Activated T-cell treated with anti-CD3 and anti-CD28 coated beads, Interleukin-2, amount 50 U/mL, for 1 hour (primary cell): Measurements from ENCODE around the gene PREX1.
"Not testable (repeated sequence)": the region's sequence is repeated elsewhere in the genome, so short reads cannot be mapped to it uniquely, and the experiment has no call there.

Source experiments
- DNase-seq: peaks from one replicate; pipeline ENCODE4 v3.0.0-alpha.2; 2020

Gene PREX1

GRCh38 chr20:48770700-48771442 is 56.9 kb downstream of the PREX1 start:
- no peak for DNase-seq

DNA sequence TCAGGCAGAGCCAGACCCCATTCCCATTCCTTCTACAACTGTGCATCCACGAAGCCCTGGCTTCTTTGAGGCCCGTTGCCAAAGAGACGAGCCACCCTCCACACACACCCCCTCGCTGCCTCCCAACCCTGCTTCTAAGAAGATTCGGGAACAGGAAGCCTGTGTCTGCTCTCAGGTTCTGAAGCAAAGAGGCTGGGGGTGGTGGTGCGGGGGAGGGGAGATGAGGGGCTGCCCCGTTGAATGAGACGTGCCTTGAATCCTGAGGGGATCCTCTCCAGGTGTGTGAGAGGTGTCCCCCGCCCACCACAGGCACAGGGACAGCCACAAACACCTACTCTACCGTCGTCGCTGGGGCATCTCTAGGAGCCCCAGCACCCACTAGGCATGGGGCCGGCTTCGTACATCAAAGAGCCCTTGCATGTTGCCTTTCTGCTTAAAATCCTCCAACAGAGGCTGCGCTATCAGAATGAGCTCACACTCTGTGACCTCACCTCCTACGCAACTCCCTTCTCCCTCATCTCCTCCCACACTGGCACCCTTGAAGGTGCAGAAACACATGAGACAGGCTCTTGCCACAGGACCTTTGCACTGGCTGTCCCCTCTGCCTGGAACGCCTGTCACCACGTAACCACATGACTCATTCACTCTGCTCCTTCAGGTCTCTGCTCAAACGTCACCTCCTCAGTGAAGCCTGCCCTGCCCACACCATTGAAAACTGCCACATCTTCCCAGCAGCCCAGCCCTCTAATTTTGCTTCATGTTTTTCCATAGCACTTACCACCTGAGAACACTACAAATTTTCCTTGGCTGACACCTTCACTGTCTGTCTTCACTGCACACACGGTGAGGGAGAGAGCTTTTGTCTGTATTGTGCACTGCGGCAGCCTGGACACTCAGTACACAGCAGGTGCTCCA is 58.5 kb downstream of the PREX1 start:
- peak; percentile 81 for DNase-seq

DNA sequence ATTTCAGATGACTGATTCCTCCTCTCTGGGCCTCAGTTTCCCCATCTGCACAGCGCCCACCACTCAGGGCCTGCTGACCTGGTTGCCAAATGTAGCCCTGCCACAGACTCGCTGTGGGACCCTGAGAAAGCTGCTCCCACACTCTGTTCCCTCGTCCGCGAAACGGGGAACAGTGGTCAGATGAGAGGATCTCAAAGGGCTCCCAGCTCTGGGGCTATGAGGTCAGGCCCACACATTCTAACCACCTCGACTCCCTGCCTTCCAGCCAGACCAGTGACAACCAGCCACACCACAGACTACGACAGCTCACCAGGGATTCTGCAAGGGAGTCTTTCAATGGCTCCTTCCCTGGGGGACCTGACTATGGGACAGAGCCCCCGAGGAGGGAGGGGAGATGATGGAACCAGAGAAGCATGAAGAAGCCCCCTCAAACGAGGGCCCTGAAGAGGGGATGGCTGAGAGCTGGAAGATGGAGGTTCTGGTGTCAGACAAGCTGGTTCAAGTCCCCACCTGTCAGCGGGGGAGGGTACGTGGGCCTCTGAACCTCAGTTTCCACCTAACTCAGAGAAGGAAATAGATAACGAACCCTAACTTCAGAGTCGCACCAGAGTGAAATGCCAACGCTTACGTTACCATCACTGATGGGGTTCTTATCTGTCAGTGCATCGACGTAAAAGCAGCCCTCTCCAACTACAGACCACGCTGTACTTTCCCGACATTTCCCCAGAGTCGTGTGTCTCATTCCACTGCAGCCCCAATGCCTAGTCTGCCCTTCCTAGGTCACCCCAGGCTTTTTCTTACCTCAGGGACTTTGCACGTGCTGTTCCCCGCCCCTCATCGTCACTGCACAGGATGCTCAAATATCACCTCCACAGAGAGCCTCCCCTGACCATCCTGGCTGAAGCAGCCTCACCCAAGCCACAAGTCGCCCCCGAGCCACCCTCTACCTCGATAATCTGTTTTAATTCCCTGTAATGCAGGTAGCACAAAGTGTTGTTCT is 60.5 kb downstream of the PREX1 start:
- DNase-seq, result no peak

DNA sequence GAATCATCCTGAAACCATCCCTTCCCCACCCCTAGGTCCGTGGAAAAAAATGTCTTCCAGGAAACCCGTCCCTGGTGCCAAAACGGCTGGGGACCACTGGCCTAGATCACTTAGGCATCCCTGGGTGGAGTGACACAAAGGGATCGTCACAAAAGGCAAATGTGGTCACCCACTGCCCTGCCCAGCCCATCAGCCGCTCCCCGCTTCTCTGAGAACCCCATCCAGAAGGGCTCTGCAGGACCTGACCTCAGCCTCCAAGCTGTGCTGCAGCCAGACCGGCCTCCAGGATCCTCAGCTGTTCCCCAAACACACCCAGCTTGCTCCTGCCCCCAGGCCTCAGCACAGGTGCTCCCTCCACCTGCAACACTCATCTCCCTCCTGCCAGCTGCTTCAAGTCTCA is 61.6 kb downstream of the PREX1 start:
- DNase-seq, result no peak

- DNase-seq, result no peak
These were observed 62.4 kb downstream of the PREX1 start for GRCh38 chr20:48765359-48765758.

DNA sequence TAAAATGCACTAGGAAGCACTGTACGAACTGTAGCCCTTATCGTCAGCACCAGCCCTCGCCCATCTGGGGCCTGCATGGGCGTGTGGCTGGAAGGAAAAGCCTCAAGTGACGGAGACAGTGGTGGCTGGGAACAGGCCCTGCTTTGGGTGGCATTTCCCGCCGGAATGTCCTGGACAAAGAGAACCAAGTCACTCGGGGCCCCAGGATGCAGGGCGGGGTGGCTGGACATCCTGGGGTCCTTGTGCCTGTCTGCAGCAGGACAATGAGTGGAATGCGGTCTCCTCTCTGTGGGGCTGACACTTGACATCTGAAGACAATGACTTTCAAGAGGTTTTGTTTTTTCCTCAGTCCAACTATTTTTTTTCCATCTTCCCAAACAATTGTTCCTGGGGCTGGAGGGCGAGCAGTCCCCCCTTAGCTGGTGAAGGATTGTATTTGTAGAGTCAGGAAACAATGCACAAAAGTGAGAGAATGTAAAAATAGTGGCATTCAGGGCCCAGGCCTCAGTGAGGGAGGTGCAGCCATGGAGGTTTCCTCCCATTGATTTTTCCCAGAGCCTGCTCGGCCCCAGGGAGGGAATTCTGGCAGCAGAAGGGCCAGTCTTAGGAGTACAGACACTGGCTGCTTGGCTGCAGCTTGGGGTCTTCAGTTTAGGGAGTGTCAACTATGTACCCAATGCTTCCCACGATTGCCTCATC is 64.4 kb downstream of the PREX1 start:
- DNase-seq, result no peak

GRCh38 chr20:48761874-48762273 is 65.9 kb downstream of the PREX1 start:
- no peak for DNase-seq

DNA sequence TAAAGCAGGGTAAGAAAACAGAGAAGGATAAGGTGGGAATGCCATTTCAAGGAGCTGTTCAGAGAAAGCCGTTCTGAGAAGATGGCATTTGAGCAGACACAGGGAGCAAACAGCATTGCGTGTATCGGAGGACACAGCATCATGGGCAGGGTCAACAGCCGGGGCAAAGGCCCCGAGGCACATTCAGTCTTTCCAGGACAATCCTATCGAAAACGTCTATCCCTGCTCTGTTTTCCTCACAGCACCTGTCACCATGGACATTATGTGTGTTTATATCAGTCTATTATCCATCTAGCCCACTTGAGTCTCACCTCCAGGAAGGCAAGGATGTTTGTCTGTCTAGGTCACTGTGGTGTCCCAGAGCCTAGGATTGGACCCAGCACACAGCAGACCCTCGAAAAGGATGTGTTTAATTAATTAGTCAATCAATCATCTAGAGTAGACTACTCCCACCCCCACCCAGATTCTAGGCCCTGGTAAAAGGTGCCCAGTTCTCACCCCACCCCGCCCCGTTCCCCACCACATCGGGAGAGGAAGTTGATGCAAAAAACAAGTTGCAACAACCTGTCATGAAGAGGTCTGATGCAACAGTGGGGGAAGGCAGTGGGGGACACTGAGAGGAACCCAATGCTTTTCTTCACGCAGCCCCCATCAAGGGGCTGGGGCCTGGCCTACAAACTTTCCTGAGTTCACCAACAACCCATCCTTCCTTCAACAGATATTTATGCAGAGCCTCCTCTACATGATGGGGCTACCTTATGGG is 66.6 kb downstream of the PREX1 start:
- DNase-seq, result peak; percentile 56

- DNase-seq, result peak; percentile 74
These were observed 67.3 kb downstream of the PREX1 start for GRCh38 chr20:48760403-48760983.

GRCh38 chr20:48759631-48760245 is 68.1 kb downstream of the PREX1 start:
- DNase-seq, result no peak

GRCh38 chr20:48758206-48758820 is 69.5 kb downstream of the PREX1 start:
- DNase-seq, result peak; percentile 51

GRCh38 chr20:48756774-48757173 is 71.0 kb downstream of the PREX1 start:
- not testable (repeated sequence) for DNase-seq

- DNase-seq, result no peak
These were observed 73.5 kb downstream of the PREX1 start for GRCh38 chr20:48754292-48754691.

DNA sequence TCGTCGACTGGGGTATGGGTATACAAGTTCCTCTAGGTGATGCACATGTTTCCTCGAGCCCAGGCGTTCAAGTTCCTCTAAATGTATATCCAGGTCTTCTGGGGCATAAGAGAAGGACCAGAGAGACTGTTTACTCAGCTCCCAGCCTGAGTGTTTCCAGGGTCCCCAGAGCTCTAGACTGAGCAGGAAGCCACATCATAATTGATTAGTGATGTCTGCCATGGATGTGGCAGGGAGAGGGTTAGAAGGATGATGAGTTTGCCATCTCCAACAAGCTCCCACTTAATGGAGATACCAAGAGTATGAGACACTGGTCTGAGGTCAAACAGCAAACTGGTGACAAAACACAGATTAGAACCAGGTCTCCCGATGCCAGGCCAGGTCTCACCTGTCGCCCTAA is 74.8 kb downstream of the PREX1 start:
- DNase-seq, result no peak

GRCh38 chr20:48751871-48752270 is 75.9 kb downstream of the PREX1 start:
- DNase-seq, result no peak

- peak; percentile 48 for DNase-seq
These were observed 76.7 kb downstream of the PREX1 start for GRCh38 chr20:48750941-48751635.

DNA sequence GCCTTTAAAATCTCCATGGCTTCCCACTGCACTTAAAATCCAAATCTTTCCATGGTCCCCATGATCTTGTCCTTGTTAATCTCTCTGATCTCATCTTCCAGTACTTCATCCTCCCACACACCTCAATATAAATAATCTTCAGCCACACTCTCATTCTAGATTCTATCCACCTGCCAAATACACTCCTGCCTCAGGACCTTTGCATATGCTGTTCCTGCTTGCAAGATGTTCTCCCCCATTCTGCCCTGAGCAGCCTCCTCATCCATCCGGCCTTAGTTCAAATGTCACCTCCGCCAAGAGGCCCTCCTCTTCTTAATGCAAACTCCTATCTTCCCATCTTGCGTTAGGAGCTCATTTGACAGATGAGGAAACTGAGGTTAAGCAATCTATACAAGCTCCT is 77.4 kb downstream of the PREX1 start:
- no peak for DNase-seq

DNA sequence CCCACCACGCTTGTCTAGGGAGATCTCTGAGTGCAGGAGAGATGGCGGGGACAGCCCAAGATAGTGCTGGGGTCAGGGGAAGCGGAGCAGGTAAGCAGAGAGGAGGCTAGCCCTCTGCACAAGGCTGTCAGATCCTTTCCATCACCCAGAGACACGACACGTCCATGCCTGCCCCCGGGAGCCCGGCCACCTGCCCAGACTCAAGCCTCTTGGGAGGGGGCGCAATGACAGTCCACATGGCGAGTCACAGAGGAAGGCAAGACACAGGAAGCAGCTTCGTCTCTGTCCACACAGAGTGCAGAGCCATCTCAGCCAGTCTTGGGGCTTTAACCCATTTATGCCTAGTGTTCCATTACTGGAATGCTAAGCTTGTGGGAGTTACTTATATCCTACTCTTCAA is 78.4 kb downstream of the PREX1 start:
- no peak for DNase-seq

- DNase-seq, result no peak
These were observed 79.2 kb downstream of the PREX1 start for GRCh38 chr20:48748556-48748955.
